GM19099 (cell line): ENCODE measurements around the gene PKP3.

Experiments
- POLR2A ChIP-seq: IDR thresholded peaks from 3 replicates; pipeline ENCODE4 v1.6.1; 2011; ENCODE audit warnings: low read depth; ENCODE audit not compliant: insufficient read length; ENCODE audit errors: extremely low read depth

PKP3 gene

DNA sequence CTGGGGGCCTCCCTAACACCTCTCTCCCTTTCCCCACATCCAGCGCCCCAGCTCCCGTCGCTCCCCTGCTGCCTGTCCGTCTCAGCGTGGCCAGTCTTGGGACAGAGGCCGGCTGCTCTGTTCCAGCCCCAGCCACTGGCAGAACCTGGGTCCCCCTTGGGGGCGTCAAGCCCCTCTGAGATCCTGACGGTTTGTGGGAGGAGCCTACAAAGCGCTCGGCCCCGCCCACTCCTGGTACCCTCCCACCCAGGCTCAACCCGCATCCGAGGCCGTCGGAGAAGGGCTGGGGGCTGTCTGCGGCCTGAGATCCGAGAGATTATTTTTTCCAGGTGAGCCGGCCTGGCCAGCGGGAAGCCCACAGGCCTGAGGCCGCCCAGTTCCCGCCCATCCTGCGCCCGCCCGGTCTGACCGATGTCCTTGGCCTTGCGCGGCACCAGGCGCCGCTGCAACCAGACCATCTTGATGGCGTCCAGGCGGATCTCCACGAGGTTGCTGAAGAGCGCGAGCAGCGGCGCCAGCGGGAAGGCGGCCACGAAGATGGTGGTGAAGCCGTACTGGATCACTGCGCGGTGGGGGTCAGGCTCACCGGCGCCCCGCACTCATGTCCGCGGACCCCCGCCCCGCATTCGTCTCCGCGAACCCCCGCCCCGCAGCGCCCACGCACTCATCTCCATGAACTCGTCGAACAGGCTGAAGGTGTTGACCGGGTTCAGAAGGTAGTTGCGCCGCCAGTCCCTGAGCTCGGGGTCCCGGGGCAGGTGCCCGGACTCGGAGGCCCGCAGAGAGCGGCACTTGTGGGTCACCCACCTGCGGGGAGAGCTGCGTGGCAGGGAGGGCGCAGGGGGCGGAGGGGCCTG, 26.3 kb downstream of the PKP3 start:
- TF ChIP-seq POLR2A = no peak

DNA sequence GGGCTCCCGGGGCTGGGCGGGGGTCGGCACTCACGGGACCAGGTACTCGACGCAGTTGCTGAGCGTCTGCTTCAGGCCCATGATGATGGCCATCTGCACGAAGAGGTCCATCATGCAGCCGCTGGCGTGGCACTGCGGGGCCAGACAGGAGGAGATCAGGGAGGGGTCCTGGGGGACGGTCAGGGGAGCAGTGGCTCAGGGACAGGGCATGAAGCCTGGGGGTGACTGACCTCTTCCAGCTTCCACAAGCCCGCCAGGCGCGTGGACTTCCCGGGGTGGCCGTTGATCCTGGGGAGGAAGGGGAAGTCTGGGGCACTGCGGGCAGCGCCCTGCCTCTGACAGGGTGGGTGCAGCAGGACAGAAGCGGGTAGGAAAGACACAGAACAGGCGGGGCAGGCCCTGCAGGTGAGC, 26.9 kb downstream of the PKP3 start:
- no peak for TF ChIP-seq POLR2A

DNA sequence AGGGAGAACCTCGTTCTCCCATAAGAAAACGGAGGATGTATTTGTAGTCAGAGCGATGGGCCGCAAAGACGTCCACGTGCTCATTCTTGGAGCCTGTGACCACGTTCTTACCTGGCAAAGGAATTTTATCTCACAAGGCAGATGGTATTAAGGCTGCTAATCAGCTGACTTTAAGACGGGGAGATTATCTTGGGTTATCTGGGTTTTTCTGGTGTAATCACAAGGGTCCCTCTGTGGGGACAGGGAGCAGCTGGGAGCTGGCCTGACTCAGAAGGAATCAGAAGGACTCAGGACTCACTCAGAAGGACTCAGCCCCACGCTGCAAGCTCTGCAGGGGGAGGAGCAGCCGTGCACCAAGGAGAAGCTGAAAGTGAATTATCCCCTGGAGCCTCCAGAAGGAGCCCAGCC, 28.2 kb downstream of the PKP3 start:
- no peak for TF ChIP-seq POLR2A

DNA sequence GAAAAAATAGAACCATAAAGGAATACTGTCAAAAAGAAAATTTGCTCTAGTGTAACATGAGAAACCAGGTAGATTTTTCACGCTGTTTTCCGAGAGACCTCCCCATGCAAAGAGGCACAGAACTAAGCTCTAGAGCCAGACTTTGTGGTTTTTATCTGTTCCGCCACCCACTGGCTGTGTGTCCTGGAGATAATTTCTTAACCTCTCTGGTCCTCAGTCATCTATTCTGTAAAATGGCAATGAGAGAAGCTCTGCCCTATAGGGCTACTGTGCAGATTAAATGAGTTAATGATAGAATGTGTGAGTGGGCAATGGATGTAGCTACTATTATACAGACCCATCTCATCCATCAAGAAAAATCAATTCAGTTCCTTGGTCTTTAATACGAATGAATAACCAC, 30.2 kb downstream of the PKP3 start:
- TF ChIP-seq POLR2A = no peak

DNA sequence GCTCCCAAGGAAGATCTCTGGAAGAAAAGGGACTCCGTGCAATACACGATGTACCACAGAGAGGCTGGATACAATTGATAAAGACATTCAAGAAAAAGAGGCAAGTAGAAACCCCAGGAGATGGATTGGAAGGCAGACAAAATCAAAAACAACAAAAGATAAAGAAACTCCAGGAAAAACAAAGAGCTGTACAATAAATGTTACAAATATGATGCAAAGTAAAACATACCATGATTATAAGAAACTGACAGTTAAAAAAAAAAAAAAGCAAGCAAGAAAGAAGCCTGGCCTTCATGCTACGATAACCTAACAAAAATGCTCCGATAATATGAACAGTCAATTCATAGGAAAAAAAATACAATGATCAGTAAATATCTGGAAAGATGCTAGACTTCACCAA, 31.3 kb downstream of the PKP3 start:
- TF ChIP-seq POLR2A = no peak

DNA sequence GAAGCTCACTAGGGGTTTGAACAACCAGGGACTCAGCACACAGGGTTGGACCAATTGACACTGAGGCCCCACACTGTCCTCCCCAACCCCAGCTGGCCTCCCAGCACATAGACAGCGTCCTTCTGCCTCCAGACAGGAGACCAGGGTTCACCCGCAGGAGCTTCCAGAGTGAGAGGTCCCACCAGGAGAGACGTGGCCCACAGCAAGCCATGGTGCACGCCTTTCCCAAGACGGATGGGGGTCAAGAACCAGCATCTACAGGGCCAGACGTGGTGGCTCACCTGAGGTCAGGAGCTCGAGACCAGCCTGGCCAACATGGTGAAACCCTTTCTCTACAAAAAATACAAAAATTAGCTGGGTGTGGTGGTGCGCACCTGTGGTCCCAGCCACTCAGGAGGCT, 32.8 kb downstream of the PKP3 start:
- no peak for TF ChIP-seq POLR2A

DNA sequence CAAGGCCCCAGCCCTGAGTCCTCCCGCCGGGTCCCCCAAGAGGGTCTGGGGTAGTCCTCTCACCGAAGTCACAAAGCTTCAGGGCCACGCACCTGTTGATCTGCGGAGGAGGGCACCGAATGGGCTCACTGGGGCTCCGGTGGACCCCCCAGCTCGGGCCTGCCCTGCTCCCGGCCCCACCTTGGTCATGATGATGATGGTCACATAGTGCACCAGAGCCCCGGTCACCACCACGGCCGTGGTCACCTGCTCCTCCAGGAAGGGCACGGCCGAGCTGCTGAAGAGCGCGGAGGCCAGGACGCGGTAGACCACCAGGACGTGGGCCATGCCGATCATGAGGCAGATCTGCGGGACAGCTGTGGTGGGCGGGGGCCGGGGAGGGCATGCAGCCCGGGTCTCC, 34.3 kb downstream of the PKP3 start:
- no peak for TF ChIP-seq POLR2A

DNA sequence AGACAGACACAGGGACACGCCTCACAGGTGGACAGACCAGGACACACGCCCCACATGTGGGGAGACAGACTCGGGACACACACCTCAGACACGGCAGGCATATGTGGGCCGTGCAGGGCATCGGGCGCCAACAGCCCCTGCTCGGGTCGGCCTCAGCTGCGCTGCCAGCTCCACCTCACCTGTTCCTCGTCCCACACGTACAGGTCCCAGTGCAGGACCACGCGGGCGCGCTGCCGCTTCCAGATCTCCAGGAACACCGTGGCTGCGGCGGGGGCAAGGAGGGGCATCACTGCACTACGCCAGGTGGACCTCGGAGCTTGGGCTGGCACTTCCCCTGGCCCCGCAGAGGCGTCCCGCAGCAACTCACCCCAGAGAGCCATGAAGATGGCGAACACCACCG, 35.4 kb downstream of the PKP3 start:
- no peak for TF ChIP-seq POLR2A

DNA sequence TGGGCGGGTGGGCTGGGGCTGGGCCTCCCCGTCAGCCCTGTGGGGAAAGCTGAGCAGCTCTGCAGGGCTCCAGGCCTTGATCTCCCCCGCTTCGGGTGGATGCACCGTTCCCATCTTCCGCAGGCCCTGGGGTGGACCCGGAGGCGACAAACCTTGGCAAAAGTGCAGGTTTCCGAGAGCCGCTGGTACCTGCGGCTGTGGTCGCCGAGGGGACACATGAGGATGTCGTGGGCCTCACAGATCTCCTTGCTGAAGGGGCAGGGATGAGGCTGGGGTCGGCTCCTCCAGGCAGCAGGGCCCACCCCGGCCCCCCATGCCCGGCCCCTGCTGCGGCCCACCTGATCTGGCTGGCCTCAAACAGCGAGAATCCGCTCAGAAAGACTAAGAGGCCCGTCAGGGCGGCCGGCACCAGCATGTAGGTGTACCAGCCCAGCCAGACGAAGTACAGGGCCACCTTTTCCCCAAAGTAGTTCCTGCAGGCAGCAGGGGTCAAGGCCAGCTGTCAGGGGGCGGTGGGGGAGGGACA, 36.0 kb downstream of the PKP3 start:
- no peak for TF ChIP-seq POLR2A

DNA sequence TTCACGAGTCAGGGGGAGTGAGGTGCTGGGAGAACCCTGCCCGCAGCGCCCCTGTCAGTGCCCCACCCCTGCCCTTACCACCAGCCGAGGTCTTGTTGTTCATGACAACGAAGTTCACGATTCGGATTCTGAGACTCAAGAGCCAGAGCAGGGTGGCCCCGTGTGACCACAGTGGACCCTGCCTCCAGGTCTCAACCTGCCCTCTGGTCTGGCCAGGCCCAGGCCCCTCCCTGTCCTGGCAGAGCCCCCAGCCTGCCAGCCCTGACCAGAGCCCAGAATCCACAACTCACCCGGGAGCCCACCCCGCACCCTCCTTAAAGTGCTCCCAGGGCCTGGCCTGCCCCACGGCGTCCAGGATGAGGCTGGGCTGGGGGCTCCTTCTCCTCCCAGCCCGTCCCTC, 37.9 kb downstream of the PKP3 start:
- no peak for TF ChIP-seq POLR2A

DNA sequence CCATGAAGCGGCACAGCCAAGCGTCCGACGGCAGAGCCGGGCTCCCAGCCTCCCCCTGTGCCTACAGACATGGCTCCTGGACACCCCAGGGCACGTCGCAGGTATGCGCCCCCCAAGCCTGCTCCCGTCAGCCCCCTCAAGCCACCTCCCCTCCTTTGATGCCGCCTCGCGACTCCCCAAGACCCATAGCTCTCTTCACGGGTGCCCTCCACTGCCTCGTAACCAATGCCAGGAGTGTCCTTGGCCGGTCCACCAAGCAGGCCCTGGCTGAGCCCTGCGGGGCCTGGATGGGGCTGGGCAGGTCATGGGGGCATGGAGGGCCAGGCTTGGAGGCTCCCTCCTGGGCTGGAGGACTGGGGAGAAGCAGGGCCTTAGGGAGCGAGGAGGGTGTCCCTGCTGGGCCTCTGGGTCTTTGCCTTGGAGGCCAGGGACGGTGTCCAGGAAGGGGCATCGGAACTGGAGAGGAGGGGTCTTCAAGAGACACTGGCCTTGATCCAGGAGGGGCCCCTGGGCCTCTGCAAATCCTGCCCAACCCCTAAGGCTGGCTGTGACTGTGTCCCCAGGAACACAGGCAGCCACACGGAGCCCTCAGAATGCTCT, 38.6 kb downstream of the PKP3 start:
- no peak for TF ChIP-seq POLR2A

DNA sequence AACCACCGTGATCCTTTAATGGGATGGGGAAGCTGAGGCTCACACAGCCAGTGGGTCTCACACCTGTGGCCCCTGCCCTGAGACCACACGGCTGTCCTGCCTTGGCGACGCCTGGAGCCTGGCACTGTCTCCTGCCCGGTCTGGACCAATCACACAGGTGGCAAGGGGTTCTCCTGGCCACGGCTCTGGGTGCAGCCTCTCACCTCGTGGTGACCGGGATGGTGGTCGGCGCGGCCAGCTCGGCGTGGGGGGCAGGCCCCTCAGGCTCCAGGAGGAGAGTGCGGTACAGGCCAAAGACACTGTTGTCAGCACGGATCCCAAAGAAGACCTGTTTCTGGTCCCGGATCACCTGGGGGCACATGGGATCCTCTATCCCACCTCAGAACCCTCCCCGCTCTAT, 39.1 kb downstream of the PKP3 start:
- TF ChIP-seq POLR2A = no peak

DNA sequence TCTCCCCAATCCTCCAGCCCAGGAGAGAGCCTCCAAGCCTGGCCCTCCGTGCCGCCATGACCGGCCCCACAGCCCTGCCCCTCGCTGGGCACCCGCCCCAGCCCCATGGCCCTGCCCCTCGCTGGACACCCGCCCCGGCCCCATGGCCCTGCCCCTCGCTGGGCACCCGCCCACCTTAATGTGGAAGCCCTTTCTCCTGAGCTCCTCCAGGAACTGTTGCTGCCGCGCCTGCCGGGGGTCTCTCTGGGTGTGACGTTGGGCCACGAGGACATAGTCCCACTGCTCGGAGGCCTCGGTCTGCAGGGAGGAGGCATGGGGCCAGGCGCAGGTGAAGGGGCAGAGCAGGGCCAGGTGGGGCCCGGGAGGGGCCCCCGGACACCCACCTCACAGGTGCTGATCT, 39.6 kb downstream of the PKP3 start:
- no peak for TF ChIP-seq POLR2A

DNA sequence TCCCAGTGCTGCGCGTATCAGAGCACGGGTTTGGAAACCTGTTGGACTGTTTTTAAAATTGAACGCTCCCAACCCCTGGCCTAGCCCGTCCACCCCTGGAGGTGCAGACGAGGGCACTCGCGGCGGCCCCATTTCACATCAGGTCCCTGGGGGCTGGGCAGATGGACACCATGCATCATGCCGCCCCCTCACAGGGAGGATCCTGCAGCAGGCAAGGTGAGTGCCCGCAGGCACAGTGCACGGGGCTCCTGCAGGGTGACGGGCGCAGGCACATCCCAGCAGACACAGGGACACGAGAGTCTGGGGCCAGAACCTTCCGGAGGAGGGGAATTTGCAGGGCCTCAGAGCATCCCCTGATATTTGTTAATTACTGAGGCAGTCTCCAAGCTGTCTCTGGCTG, 40.5 kb downstream of the PKP3 start:
- TF ChIP-seq POLR2A = no peak

DNA sequence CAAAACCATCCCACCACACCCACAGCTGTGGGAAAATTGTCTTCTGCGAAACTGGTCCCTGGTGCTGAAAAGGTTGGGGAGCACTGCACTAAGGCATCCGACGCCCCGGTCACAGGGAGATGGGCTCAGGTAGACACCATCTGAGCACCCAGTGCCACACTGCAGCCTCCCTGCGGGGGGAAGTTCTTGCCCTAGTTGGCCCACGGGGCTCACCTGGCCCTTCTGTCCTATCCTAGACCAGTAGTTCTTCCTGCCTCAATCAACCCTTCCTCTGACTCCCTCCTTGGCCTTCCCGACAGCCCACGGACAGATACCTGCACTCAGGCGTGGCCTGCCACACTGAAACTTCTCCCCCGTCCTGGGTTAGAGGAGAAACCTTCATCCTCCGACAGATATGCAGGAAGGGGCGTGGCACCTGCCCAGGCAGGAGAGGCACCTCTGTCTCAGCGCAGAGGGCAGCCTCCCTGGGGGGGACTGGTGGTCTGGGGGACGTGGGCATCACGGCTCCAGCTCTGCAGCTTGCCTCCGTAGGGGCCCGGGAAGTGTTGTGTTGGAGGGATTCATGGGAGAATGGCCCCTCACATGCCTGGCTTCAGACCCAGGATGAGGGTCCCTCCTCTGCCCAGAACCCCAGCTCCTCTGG, 43.3 kb downstream of the PKP3 start:
- no peak for TF ChIP-seq POLR2A
